ENCODE measurements around the gene MST1.

MST1 gene

DNA sequence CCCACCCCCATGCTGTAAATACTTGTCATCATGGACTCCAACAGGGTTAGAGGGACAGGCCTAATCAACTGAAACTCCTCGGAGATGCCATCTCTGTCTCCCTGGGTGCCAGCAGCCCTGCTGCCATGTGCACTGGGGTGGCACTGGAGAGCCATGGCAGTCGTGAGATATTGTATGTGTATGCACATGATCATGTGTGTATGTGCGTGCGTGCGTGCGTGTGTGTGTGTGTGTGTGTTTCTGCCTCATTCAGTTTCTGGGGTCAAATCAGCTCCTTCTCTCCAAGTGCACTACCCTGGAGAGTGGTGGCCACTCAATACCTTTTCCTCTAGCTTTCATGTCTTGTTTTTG is 18.4 kb downstream of the MST1 start:
- Histone ChIP-seq H3K4me1 (ENCODE audit: control insufficient read depth, insufficient read depth, low read length) (peaks cover 38% of the 10 kb centered on the region), H3K36me3 (ENCODE audit: control insufficient read depth, insufficient read depth, low read length, severe bottlenecking) (peaks cover 4% of the 10 kb centered on the region), H3K9me3 (ENCODE audit: control insufficient read depth, low read length) (no peaks in the 10 kb centered on the region), H3K9ac (ENCODE audit: low read length) (no peak overlapping the region), H3K4me3 (ENCODE audit: low read length) (no peak overlapping the region), H3K27me3 (replicated peaks; ENCODE audit: control insufficient read depth, insufficient read depth, low read length) (peaks cover 8% of the 10 kb centered on the region)
- no peak for DNase-seq (ENCODE audit: low read depth)

DNA sequence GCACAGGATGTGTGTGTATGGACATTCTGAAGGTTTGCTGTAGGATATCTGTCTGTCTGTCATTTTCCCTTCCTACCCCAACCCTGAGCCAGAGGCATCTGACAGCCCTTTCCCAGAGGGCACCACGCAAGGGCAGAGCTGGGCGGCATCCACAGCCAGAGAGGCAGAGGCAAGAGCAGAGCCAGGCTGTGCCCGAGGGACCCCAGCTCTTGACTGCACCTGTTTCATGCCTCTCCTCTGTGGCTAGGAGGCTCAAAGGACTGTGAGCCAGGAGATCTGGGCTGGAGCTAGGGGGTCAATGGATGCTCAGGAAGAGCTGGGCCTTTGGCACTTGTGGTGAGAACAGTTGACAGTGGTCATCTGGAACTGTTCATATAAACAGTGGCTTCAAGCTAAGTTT is 19.9 kb downstream of the MST1 start:
- H3K4me1 ChIP-seq (ENCODE audit: control insufficient read depth, insufficient read depth, low read length): peaks cover 28% of the 10 kb centered on the region
- H3K27me3 ChIP-seq (replicated peaks; ENCODE audit: control insufficient read depth, insufficient read depth, low read length): peaks cover 8% of the 10 kb centered on the region
- no peaks in the 10 kb centered on the region for H3K36me3 ChIP-seq (ENCODE audit: control insufficient read depth, insufficient read depth, low read length, severe bottlenecking)
- no peak for DNase-seq (ENCODE audit: low read depth)
- no peaks in the 10 kb centered on the region for H3K9me3 ChIP-seq (ENCODE audit: control insufficient read depth, low read length)
- peak overlapping the region; percentile 5 for H3K9ac ChIP-seq (ENCODE audit: low read length)
- no peak overlapping the region for H3K4me3 ChIP-seq (ENCODE audit: low read length)

GRCh38 chr3:49668861-49669260 is 20.4 kb downstream of the MST1 start:
- no peaks in the 10 kb centered on the region for H3K9me3 ChIP-seq (ENCODE audit: control insufficient read depth, low read length)
- H3K36me3 ChIP-seq (ENCODE audit: control insufficient read depth, insufficient read depth, low read length, severe bottlenecking): no peaks in the 10 kb centered on the region
- peak overlapping the region; percentile 5 for H3K9ac ChIP-seq (ENCODE audit: low read length)
- peaks cover 9% of the 10 kb centered on the region for H3K27me3 ChIP-seq (replicated peaks; ENCODE audit: control insufficient read depth, insufficient read depth, low read length)
- DNase-seq (ENCODE audit: low read depth): peak; percentile 9
- no peak overlapping the region for H3K4me3 ChIP-seq (ENCODE audit: low read length)
- H3K4me1 ChIP-seq (ENCODE audit: control insufficient read depth, insufficient read depth, low read length): peaks cover 28% of the 10 kb centered on the region

DNA sequence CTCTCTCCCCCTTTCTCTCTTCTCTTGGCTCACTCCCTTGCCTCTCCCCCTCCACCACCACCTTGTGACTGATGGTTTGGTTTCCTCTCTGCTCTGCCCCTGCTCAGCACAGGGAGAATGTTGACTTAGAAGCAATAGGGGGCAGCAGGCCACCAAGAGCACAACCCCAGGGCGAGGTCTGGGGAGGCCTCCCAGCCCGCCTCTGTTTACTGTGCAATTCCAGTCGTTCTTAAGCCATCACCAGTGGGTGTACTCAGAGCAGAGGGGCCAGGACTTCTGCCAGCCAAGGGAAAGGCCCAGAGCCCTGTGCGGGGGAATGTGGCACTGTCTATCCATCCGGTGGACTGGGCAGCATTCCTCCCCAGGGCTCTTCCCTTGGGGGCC is 20.9 kb downstream of the MST1 start:
- Histone ChIP-seq H3K9ac (ENCODE audit: low read length) (no peak overlapping the region), H3K4me1 (ENCODE audit: control insufficient read depth, insufficient read depth, low read length) (peaks cover 27% of the 10 kb centered on the region), H3K9me3 (ENCODE audit: control insufficient read depth, low read length) (no peaks in the 10 kb centered on the region), H3K36me3 (ENCODE audit: control insufficient read depth, insufficient read depth, low read length, severe bottlenecking) (no peaks in the 10 kb centered on the region), H3K27me3 (replicated peaks; ENCODE audit: control insufficient read depth, insufficient read depth, low read length) (peaks cover 13% of the 10 kb centered on the region), H3K4me3 (ENCODE audit: low read length) (no peak overlapping the region)
- no peak for DNase-seq (ENCODE audit: low read depth)

GRCh38 chr3:49667701-49668413 is 21.4 kb downstream of the MST1 start:
- no peak overlapping the region for H3K4me3 ChIP-seq (ENCODE audit: low read length)
- no peak for DNase-seq (ENCODE audit: low read depth)
- peaks cover 15% of the 10 kb centered on the region for H3K27me3 ChIP-seq (replicated peaks; ENCODE audit: control insufficient read depth, insufficient read depth, low read length)
- H3K9me3 ChIP-seq (ENCODE audit: control insufficient read depth, low read length): no peaks in the 10 kb centered on the region
- peaks cover 23% of the 10 kb centered on the region for H3K4me1 ChIP-seq (ENCODE audit: control insufficient read depth, insufficient read depth, low read length)
- H3K9ac ChIP-seq (ENCODE audit: low read length): no peak overlapping the region
- no peaks in the 10 kb centered on the region for H3K36me3 ChIP-seq (ENCODE audit: control insufficient read depth, insufficient read depth, low read length, severe bottlenecking)

DNA sequence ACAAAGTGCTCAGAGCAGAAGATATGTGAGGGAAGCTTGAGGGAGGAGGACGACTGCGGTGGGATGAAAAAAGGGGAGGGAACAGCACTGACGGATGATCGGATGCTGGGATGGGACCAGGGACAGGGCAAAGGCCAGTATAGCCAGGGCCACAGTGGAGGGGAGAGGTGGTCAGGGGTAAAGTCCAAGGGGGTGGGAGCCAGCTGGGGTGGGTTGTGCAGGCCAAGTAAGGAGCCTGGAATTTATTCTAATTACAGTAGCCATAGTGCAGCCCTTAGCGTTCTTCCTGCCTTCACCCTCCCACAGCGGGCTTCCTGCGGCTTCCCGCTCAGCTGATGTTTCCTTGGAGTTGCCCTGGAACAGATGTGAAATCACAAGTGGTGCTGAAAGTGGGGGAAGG is 22.7 kb downstream of the MST1 start:
- Histone ChIP-seq H3K9ac (ENCODE audit: low read length) (no peak overlapping the region), H3K9me3 (ENCODE audit: control insufficient read depth, low read length) (no peaks in the 10 kb centered on the region), H3K4me3 (ENCODE audit: low read length) (no peak overlapping the region), H3K36me3 (ENCODE audit: control insufficient read depth, insufficient read depth, low read length, severe bottlenecking) (no peaks in the 10 kb centered on the region), H3K4me1 (ENCODE audit: control insufficient read depth, insufficient read depth, low read length) (peaks cover 23% of the 10 kb centered on the region), H3K27me3 (replicated peaks; ENCODE audit: control insufficient read depth, insufficient read depth, low read length) (peaks cover 18% of the 10 kb centered on the region)
- DNase-seq (ENCODE audit: low read depth): no peak

- Histone ChIP-seq H3K36me3 (ENCODE audit: control insufficient read depth, insufficient read depth, low read length, severe bottlenecking) (no peaks in the 10 kb centered on the region), H3K27me3 (replicated peaks; ENCODE audit: control insufficient read depth, insufficient read depth, low read length) (peaks cover 18% of the 10 kb centered on the region), H3K4me1 (ENCODE audit: control insufficient read depth, insufficient read depth, low read length) (peaks cover 23% of the 10 kb centered on the region), H3K9ac (ENCODE audit: low read length) (no peak overlapping the region), H3K4me3 (ENCODE audit: low read length) (no peak overlapping the region), H3K9me3 (ENCODE audit: control insufficient read depth, low read length) (no peaks in the 10 kb centered on the region)
- no peak for DNase-seq (ENCODE audit: low read depth)
Observed at GRCh38 chr3:49665822-49666519, 23.3 kb downstream of the MST1 start.

GRCh38 chr3:49664300-49664699 is 25.0 kb downstream of the MST1 start:
- Histone ChIP-seq H3K4me3 (ENCODE audit: low read length) (no peak overlapping the region), H3K36me3 (ENCODE audit: control insufficient read depth, insufficient read depth, low read length, severe bottlenecking) (no peaks in the 10 kb centered on the region), H3K9me3 (ENCODE audit: control insufficient read depth, low read length) (no peaks in the 10 kb centered on the region), H3K4me1 (ENCODE audit: control insufficient read depth, insufficient read depth, low read length) (peaks cover 18% of the 10 kb centered on the region), H3K27me3 (replicated peaks; ENCODE audit: control insufficient read depth, insufficient read depth, low read length) (peaks cover 25% of the 10 kb centered on the region), H3K9ac (ENCODE audit: low read length) (no peak overlapping the region)
- DNase-seq (ENCODE audit: low read depth): no peak

DNA sequence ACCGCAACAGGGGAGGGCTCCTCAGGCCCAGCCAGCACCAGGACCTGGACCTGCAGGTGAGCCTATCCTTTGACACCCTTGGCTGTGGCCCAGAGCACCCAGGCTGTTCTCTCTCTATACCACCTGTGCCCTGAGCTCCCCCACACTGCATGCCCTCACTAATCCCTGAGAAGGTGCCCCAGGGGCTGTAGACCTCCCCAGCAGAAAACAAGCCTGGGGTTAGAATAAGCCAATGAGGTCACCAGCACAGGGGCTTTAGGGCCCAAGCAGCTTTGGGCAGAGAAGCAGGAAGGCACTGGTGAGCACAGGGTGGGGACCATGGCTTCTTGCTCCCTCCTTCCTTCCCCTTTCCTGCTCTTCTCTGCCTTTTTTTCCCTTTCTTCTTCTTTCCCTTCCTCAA is 25.4 kb downstream of the MST1 start:
- Histone ChIP-seq H3K27me3 (replicated peaks; ENCODE audit: control insufficient read depth, insufficient read depth, low read length) (peaks cover 29% of the 10 kb centered on the region), H3K36me3 (ENCODE audit: control insufficient read depth, insufficient read depth, low read length, severe bottlenecking) (no peaks in the 10 kb centered on the region), H3K9ac (ENCODE audit: low read length) (no peak overlapping the region), H3K9me3 (ENCODE audit: control insufficient read depth, low read length) (no peaks in the 10 kb centered on the region), H3K4me3 (ENCODE audit: low read length) (no peak overlapping the region), H3K4me1 (ENCODE audit: control insufficient read depth, insufficient read depth, low read length) (peaks cover 13% of the 10 kb centered on the region)
- DNase-seq (ENCODE audit: low read depth): no peak

GRCh38 chr3:49662720-49663413 is 26.4 kb downstream of the MST1 start:
- Histone ChIP-seq H3K9me3 (ENCODE audit: control insufficient read depth, low read length) (no peaks in the 10 kb centered on the region), H3K36me3 (ENCODE audit: control insufficient read depth, insufficient read depth, low read length, severe bottlenecking) (no peaks in the 10 kb centered on the region)

DNA sequence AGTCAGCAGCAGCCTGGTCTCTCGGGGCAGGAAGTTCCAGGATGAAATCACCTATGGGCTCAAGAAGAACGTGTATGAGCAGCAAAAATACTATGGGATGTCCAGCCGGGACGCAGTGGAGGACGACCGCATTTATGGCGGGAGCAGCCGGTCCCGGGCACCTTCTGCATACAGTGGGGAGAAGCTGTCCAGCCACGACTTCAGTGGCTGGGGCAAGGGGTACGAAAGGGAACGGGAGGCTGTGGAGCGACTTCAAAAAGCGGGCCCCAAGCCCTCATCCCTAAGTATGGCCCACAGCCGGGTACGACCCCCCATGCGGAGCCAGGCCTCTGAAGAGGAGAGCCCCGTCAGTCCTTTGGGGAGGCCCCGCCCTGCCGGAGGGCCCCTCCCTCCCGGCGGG is 27.3 kb downstream of the MST1 start:
- H3K4me1 ChIP-seq (ENCODE audit: control insufficient read depth, insufficient read depth, low read length): peaks cover 3% of the 10 kb centered on the region
- H3K9me3 ChIP-seq (ENCODE audit: control insufficient read depth, low read length): no peaks in the 10 kb centered on the region
- DNase-seq (ENCODE audit: low read depth): no peak
- H3K36me3 ChIP-seq (ENCODE audit: control insufficient read depth, insufficient read depth, low read length, severe bottlenecking): no peaks in the 10 kb centered on the region
- peaks cover 39% of the 10 kb centered on the region for H3K27me3 ChIP-seq (replicated peaks; ENCODE audit: control insufficient read depth, insufficient read depth, low read length)
- no peak overlapping the region for H3K9ac ChIP-seq (ENCODE audit: low read length)
- no peak overlapping the region for H3K4me3 ChIP-seq (ENCODE audit: low read length)

More at GRCh38 chr3:49662720-49663413, 26.4 kb downstream of the MST1 start:
- peaks cover 37% of the 10 kb centered on the region for H3K27me3 ChIP-seq (replicated peaks; ENCODE audit: control insufficient read depth, insufficient read depth, low read length)
- DNase-seq (ENCODE audit: low read depth): no peak
- H3K9ac ChIP-seq (ENCODE audit: low read length): no peak overlapping the region
- no peak overlapping the region for H3K4me3 ChIP-seq (ENCODE audit: low read length)
- H3K4me1 ChIP-seq (ENCODE audit: control insufficient read depth, insufficient read depth, low read length): peaks cover 5% of the 10 kb centered on the region

Measured in adipocyte (in vitro differentiated cells).